Measurements from ENCODE around the gene ZNF471. TPM values are rescaled to one million over a fixed set of nuclear protein-coding genes. Genes with fewer than 3 reads are reported as not detected.
A peak's percentile ranks its signal among the peaks of the same experiment; 100 is the strongest.

Gene ZNF471
- 10 to 100 TPM in 1 of 4 donors, 1 to 10 TPM in 3; 8.5 to 10.8 (median 9.1) TPM for total RNA-seq

GRCh38 chr19:56507446-56508289, at the start of gene ZNF471:
Gene ZNF471 (plus strand): TSS chr19:56507855. CDS start chr19:56511572, 3,717 bp downstream.
- DNase-seq = peak; percentile 99
- H3K4me3 ChIP-seq (replicated peaks in 1 of 3) = peak within 1 kb of the TSS; percentile 16 to 66 (median 43)
- WGBS, 2 donors = 1 to 5% methylated on average over 39 to 50 of the region's 74 CpGs
- H3K9me3 ChIP-seq = no peaks in the 10 kb centered on the region
- TF ChIP-seq POLR2A (IDR thresholded peaks at IDR 0.05) = peak in 1 of 2 donors; percentile 49
- TF ChIP-seq CTCF (IDR thresholded peaks at IDR 0.05) = no peak
- H3K36me3 ChIP-seq = no peaks in the 10 kb centered on the region
- H3K27me3 ChIP-seq = no peaks in the 10 kb centered on the region
- H3K27ac ChIP-seq = peak within 1 kb of the TSS; percentile 91 to 97 (median 96)
- intact Hi-C loops (cut with DNase I) = no loop called here
- H3K4me1 ChIP-seq = peaks cover 5 to 6% of the 10 kb centered on the region in 2 donors

- TF ChIP-seq CTCF (IDR thresholded peaks at IDR 0.05) = no peak
- no peak for TF ChIP-seq POLR2A (IDR thresholded peaks at IDR 0.05)
- Histone ChIP-seq H3K27ac (no peak overlapping the region), H3K9me3 (no peaks in the 10 kb centered on the region), H3K36me3 (peaks cover 6 to 12% of the 10 kb centered on the region in 2 donors), H3K4me3 (replicated peaks in 1 of 3) (no peak overlapping the region), H3K27me3 (no peaks in the 10 kb centered on the region), H3K4me1 (peaks cover 16% of the 10 kb centered on the region in 2 donors)
- intact Hi-C loops (cut with DNase I) = no loop called here
- no peak for DNase-seq
- 80 to 85% methylated on average over 3 of the region's 3 CpGs for WGBS, 2 donors
Measured at GRCh38 chr19:56474308-56474707, 33.3 kb upstream of the ZNF471 start.

GRCh38 chr19:56476093-56476492, 31.6 kb upstream of the ZNF471 start:
- intact Hi-C loops (cut with DNase I) = no loop called here
- H3K4me3 ChIP-seq (replicated peaks in 1 of 3) = no peak overlapping the region
- no peak overlapping the region for H3K27ac ChIP-seq
- no peaks in the 10 kb centered on the region for H3K27me3 ChIP-seq
- TF ChIP-seq CTCF (IDR thresholded peaks at IDR 0.05) (no peak), POLR2A (IDR thresholded peaks at IDR 0.05) (peak in 1 of 2 donors; percentile 6)
- no peaks in the 10 kb centered on the region for H3K9me3 ChIP-seq
- WGBS, 2 donors = 37 to 51% methylated on average over 10 of the region's 10 CpGs
- peaks cover 5% of the 10 kb centered on the region in 2 donors for H3K36me3 ChIP-seq
- peak; percentile 31 to 54 for DNase-seq
- H3K4me1 ChIP-seq = peaks cover 17 to 19% of the 10 kb centered on the region in 2 donors

- WGBS, 2 donors = 0 to 2% methylated on average over 14 to 38 of the region's 69 CpGs
- Histone ChIP-seq H3K36me3 (no peaks in the 10 kb centered on the region), H3K27me3 (no peaks in the 10 kb centered on the region), H3K27ac (peak within 1 kb of the TSS; percentile 34 to 81 (median 70)), H3K4me1 (peaks cover 17 to 19% of the 10 kb centered on the region in 2 donors), H3K9me3 (no peaks in the 10 kb centered on the region), H3K4me3 (replicated peaks in 1 of 3) (peak within 1 kb of the TSS; percentile 32 to 89 (median 79))
- TF ChIP-seq CTCF (IDR thresholded peaks at IDR 0.05) (no peak), POLR2A (IDR thresholded peaks at IDR 0.05) (no peak)
- peak; percentile 34 to 36 for DNase-seq
- intact Hi-C loops (cut with DNase I) = no loop called here
Measured at GRCh38 chr19:56476651-56477428, 30.8 kb upstream of the ZNF471 start, which contains the start of gene ZNF667. Gene ZNF667 (minus strand): TSS chr19:56477345. CDS start chr19:56462370, 14,975 bp downstream.

Data from thyroid gland (tissue), 4 donors.